Measurements from ENCODE around the gene CORO2A. TPM values are rescaled to one million over a fixed set of nuclear protein-coding genes. Genes with fewer than 3 reads are reported as not detected.

The CORO2A gene
- total and polyA plus RNA-seq, 10 of the 15 experiments (the other 5 are each of a cell fraction or from before 2014, with no cell fraction given), result 1.0 to 5.3 (median 3.5) TPM

DNA sequence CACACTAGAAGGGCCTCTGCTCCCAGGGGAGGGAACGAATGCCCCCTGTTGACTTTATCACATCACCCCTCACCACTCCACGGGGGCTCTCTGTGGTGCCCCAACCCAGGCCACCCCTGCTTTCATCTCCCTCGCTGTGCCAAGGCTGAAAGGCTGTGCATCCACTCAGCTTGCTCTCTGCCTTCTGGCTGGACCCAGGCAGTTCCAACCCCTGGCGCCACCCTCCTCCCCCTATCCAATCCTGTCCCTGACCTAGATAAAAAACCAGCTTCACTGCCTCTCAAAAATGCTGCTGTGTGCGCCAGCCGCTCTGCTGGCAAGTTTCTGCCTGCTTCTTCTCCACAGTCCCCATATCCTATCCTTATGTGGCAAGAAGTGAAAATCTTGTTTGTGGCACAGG lies 22.4 kb upstream of the CORO2A start:
- no peak for DNase-seq (ENCODE audit: low read depth, low spot score)
- Histone ChIP-seq H3K4me1 (ENCODE audit: control insufficient read depth, insufficient read depth, low read length) (no peaks in the 10 kb centered on the region), H3K9me3 (replicated peaks; ENCODE audit: control insufficient read depth, insufficient read depth, low read length) (no peaks in the 10 kb centered on the region), H3K79me2 (ENCODE audit: control insufficient read depth, insufficient read depth, low read length) (no peaks in the 10 kb centered on the region), H3K36me3 (ENCODE audit: control insufficient read depth in 2 of 2, insufficient read depth in 2 of 2, low read length in 1 of 2) (no peaks in the 10 kb centered on the region), H3K27me3 (replicated peaks in 1 of 2; ENCODE audit: control insufficient read depth in 2 of 2, insufficient read depth in 2 of 2, low read length in 1 of 2) (no peaks in the 10 kb centered on the region), H3K9ac (ENCODE audit: control insufficient read depth, insufficient read depth, low read length) (no peak overlapping the region), H3K4me2 (ENCODE audit: control insufficient read depth, insufficient read depth) (no peak overlapping the region), H3K4me3 (no peak overlapping the region), H3K27ac (ENCODE audit: control insufficient read depth, insufficient read depth) (no peak overlapping the region), H4K20me1 (ENCODE audit: control insufficient read depth, insufficient read depth) (no peaks in the 10 kb centered on the region), H2AFZ (ENCODE audit: control insufficient read depth, low read depth, low read length) (no peak overlapping the region)
- ChIA-PET RAD21 (ENCODE audit: unreplicated experiment) (no interaction called here), CTCF (interaction anchor here (0.7 to 1.3 kb wide), 4 partner anchors 9 to 97 kb away, joined by 3 to 4 read pairs (median 3); no protein-coding TSS in a partner anchor), SMC1A (ENCODE audit: uncharacterized antibody, unreplicated experiment) (no interaction called here), POLR2A (no interaction called here)
- FAIRE-seq, result no peak
- BruUV-seq (replicated peaks), result no TSS peak
- no peak for ATAC-seq
- TF ChIP-seq ZNF274 (IDR thresholded peaks at IDR 0.05; ENCODE audit: insufficient read depth, insufficient read length) (no peak), BHLHE40 (IDR thresholded peaks at IDR 0.05; ENCODE audit: borderline replicate concordance in 1 of 2, low read depth in 2 of 2, low read length in 1 of 2) (no peak), RFX5 (IDR thresholded peaks at IDR 0.05; ENCODE audit: low read depth, low read length) (no peak), SREBF2 (IDR thresholded peaks at IDR 0.05; ENCODE audit: low read length) (no peak), TCF12 (IDR thresholded peaks at IDR 0.05; ENCODE audit: low read depth, low read length) (no peak), NR2F1 (conservative IDR thresholded peaks at IDR 0.05) (no peak), SMAD5 (IDR thresholded peaks at IDR 0.05; ENCODE audit: low read depth) (no peak), RBBP5 (conservative IDR thresholded peaks at IDR 0.05) (no peak)
- TF ChIP-seq, protein P1, sequence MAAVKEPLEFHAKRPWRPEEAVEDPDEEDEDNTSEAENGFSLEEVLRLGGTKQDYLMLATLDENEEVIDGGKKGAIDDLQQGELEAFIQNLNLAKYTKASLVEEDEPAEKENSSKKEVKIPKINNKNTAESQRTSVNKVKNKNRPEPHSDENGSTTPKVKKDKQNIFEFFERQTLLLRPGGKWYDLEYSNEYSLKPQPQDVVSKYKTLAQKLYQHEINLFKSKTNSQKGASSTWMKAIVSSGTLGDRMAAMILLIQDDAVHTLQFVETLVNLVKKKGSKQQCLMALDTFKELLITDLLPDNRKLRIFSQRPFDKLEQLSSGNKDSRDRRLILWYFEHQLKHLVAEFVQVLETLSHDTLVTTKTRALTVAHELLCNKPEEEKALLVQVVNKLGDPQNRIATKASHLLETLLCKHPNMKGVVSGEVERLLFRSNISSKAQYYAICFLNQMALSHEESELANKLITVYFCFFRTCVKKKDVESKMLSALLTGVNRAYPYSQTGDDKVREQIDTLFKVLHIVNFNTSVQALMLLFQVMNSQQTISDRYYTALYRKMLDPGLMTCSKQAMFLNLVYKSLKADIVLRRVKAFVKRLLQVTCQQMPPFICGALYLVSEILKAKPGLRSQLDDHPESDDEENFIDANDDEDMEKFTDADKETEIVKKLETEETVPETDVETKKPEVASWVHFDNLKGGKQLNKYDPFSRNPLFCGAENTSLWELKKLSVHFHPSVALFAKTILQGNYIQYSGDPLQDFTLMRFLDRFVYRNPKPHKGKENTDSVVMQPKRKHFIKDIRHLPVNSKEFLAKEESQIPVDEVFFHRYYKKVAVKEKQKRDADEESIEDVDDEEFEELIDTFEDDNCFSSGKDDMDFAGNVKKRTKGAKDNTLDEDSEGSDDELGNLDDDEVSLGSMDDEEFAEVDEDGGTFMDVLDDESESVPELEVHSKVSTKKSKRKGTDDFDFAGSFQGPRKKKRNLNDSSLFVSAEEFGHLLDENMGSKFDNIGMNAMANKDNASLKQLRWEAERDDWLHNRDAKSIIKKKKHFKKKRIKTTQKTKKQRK (IDR thresholded peaks at IDR 0.05; ENCODE audit: low read depth, low read length), result no peak
- TF ChIP-seq, protein P2, sequence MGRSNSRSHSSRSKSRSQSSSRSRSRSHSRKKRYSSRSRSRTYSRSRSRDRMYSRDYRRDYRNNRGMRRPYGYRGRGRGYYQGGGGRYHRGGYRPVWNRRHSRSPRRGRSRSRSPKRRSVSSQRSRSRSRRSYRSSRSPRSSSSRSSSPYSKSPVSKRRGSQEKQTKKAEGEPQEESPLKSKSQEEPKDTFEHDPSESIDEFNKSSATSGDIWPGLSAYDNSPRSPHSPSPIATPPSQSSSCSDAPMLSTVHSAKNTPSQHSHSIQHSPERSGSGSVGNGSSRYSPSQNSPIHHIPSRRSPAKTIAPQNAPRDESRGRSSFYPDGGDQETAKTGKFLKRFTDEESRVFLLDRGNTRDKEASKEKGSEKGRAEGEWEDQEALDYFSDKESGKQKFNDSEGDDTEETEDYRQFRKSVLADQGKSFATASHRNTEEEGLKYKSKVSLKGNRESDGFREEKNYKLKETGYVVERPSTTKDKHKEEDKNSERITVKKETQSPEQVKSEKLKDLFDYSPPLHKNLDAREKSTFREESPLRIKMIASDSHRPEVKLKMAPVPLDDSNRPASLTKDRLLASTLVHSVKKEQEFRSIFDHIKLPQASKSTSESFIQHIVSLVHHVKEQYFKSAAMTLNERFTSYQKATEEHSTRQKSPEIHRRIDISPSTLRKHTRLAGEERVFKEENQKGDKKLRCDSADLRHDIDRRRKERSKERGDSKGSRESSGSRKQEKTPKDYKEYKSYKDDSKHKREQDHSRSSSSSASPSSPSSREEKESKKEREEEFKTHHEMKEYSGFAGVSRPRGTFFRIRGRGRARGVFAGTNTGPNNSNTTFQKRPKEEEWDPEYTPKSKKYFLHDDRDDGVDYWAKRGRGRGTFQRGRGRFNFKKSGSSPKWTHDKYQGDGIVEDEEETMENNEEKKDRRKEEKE (IDR thresholded peaks at IDR 0.05), result no peak
- TF ChIP-seq, protein P3, sequence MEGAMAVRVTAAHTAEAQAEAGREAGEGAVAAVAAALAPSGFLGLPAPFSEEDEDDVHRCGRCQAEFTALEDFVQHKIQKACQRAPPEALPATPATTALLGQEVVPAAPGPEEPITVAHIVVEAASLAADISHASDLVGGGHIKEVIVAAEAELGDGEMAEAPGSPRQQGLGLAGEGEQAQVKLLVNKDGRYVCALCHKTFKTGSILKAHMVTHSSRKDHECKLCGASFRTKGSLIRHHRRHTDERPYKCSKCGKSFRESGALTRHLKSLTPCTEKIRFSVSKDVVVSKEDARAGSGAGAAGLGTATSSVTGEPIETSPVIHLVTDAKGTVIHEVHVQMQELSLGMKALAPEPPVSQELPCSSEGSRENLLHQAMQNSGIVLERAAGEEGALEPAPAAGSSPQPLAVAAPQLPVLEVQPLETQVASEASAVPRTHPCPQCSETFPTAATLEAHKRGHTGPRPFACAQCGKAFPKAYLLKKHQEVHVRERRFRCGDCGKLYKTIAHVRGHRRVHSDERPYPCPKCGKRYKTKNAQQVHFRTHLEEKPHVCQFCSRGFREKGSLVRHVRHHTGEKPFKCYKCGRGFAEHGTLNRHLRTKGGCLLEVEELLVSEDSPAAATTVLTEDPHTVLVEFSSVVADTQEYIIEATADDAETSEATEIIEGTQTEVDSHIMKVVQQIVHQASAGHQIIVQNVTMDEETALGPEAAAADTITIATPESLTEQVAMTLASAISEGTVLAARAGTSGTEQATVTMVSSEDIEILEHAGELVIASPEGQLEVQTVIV (IDR thresholded peaks at IDR 0.05; ENCODE audit: borderline replicate concordance, partially characterized antibody), result no peak
- intact Hi-C loops (cut with micrococcal nuclease; ENCODE audit: unreplicated experiment), result loop anchor here (2.0 kb wide), 1 partner anchor 140 kb away; no protein-coding TSS in a partner anchor
- in situ Hi-C loops (cut with MboI), result no loop called here
- 56% methylated on average over 6 of the region's 6 CpGs for WGBS (ENCODE audit: insufficient coverage, insufficient replicate concordance, low lambda C conversion rate, missing lambda C conversion rate)
